Stromal cell of bone marrow (primary cell): ENCODE data around the gene PCCA.
"Not testable (repeated sequence)": the region's sequence is repeated elsewhere in the genome, so short reads cannot be mapped to it uniquely, and the experiment has no call there.

ENCODE experiments used
- DNase-seq: peaks from one replicate; pipeline ENCODE4 v3.0.0-alpha.2; 2012; ENCODE audit warnings: low read depth

PCCA gene

DNA sequence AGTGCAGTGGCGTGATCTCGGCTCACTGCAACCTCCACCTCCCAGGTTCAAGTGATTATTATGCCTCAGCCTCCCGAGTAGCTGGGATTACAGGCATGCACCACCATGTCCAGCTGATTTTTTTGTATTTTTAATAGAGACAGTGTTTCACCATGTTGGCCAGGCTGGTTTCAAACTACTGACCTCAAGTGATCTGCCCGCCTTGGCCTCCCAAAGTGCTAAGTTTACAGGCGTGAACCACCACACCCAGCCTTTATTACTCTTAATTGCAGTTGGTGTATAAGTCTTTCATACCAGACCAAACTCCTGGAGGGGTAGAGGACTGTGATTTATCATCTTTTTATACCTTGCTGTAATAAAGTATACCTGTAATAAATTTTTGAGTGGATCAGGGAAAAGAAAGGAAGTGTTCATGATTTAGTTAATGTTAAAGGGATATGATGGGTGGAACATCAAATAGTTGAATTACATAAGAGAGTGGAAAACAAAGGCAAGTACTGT is 52.6 kb downstream of the PCCA start:
- not testable (repeated sequence) for DNase-seq

DNA sequence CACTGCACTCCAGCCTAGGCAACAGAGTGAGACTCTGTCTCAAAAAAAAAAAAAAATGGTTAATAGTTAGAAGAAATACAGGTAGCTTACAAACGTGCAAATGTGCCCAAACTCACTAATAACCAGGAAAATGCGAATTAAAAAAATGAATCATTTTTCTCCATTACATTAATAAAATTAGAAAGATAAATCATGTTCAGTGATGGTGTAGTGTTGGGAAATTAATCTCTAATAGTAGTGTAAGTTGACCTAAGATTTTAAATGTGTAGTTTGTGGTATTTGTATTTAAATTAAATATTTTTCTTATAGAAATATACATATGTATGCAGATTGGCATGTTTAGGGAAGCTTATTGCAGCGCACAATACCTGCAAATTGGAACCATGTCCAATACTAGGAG is 57.6 kb downstream of the PCCA start:
- DNase-seq: no peak

DNA sequence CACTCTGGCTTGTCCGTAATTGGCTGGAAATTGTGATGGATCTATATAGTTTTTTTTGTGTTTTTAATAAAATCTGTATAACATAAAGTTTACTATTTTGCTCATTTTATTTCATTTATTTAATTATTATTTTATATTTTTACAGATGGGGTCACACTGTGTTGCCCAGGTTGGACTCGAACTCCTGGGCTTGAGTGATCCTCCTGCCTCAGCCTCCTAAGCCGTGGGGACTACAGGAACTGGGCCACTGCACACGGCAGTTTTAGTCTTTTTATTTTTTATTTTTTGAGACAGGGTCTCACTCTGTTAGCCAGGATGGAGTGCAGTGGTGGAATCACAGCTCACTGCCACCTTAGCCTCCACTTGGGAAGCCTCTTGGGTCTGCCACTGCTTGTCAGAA is 58.9 kb downstream of the PCCA start:
- DNase-seq: no peak

DNA sequence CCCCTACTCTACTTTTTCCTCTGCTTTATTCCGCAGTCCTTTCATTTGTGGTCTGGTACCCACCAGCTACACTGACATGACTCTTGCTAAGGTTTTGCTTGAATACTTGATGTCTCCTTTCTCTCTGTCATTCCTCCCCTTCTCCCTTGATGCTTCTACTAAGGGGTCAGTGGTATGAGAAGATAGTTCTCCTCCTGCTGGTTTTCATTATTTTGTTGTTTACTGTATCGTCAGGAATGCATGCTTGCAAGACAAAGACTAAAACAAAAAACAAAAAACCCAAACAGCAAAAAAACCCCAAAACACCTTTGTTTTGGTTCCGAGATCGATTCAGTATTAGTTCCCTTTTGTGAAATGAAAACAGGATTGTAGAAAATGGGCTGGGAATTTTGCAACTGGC is 59.5 kb downstream of the PCCA start:
- DNase-seq: no peak

DNA sequence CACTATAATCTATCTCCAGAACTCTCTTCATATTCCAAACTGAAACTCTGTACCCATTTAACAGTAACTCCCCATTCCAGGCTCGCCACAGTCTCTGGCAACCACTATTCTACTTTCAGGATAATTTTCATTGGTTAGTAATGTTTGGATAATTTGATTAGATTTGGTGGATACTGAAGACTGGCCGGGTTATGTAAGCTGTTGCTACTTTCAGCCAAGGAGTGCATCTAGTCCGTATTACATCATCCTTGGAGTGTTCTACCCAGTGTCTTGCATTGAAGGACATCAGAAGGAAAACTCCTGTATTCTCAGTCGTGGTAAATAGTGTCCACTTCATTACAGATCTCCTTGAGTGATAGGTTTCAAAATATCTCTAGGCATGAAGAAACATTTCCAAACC is 60.5 kb downstream of the PCCA start:
- no peak for DNase-seq

DNA sequence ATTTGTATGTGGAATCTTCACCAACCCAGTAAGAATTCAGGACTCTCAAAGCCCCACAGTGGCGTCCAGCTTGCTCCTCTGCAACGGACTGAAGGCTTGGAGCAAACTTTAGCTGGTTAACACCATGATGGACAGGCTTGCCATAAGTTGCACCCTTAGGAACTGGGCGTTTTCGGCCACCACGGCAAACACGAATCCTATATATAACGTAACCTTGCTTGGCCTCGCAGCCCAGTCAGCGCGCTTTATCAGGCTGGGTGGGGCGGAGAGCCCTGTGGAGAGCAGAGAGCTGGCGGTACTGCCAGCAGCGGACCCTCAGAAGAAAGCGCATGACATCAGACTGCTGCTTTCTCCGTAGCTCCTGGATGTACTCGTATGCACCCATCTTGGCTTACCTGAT is 61.8 kb downstream of the PCCA start:
- DNase-seq: not testable (repeated sequence)

DNA sequence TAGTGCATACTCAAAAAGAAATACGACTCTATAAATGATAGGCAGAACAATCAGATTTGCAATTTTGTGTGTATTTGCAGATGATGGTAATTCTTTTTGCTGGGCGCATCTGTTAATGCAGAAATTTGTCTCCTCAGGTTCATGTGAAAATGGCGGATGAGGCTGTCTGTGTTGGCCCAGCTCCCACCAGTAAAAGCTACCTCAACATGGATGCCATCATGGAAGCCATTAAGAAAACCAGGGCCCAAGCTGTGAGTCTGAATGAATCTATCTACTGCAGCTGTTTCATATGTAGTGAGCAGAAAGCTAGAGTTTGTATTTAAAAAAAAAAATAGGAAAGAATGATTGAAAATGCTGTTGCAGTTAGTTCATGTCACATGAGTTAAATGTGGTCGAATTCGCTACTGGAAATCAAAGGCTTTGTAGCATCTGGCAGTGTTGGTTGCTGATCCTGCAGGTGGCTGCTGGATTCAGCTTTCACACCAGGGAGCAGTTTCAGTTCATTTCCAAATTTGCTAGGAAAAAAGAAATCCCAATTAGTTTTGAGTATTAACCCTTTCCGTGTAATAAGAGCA is 66.0 kb downstream of the PCCA start:
- DNase-seq: no peak

DNA sequence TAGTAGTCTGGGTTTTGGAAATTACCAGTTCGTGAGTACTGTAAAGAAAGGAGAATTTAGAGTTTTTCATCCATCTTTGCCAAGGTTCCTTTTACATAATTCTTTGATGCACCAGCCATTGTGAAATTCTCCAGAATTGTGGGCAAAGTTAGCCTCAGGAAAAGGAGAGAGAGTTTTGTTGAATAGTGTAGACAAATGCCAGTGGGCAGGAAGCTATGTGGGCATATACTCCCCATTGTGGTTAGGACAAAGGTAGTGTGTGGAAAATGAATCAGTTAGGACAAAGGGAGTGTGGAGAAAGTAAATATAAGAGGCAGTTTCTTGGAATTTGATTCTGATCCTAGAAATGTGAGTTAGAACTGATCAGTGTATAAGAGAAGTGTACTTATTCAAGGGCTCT is 67.9 kb downstream of the PCCA start:
- no peak for DNase-seq

DNA sequence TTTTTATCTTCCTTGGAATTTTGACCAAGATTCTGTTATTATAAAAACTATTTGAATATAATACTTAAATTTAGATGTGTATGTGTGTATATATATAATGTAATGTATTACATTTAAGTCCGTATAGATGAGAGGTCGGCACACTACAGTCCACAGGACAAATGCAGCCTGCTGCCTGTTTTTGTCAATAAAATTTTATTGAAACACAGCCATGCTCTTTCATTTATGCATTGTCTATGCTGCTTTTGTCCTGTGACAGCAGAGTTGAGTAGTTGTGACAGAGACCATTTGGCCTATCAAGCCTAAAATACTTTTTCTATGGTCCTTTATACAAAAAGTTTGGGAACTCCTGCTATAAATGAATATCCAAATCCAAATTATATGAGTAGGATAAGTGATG is 69.7 kb downstream of the PCCA start:
- no peak for DNase-seq

DNA sequence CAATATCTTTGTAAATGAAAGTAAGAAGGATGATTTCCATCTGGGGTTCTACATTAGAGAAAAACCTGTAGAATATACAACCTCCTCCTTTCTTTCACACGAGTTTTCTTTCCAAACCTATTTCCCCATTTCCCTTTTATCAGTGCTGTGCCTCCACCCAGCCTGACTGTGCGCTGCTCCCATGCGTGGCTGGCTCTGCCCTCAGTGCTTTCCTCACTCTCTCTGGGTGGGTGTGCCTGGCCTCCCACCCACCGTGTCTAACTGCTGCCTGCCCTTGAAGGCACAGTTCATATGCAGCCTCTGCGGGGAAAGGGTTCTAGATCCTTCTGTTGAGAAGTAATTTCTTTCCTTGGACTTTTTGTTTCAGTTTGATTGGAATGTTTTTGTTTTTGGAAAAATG is 70.7 kb downstream of the PCCA start:
- no peak for DNase-seq

DNA sequence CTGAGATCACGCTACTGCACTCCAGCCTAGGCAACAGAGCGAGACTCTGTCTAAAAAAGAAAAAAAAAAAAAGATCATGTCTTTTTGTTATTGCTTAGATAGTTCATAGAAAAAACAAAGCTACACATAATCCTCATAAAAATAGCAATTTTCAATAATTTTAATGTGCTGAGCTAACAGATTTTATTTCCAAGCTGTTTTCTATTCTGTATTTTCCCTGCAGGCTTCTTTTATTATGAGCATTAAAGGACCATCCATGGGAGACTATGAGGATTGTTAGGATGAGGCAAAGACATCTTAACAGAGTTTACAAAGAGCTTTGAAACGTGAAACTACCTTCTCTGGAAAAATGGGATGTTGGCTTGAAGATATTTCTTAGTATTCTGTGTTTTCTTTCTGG is 71.6 kb downstream of the PCCA start:
- no peak for DNase-seq

DNA sequence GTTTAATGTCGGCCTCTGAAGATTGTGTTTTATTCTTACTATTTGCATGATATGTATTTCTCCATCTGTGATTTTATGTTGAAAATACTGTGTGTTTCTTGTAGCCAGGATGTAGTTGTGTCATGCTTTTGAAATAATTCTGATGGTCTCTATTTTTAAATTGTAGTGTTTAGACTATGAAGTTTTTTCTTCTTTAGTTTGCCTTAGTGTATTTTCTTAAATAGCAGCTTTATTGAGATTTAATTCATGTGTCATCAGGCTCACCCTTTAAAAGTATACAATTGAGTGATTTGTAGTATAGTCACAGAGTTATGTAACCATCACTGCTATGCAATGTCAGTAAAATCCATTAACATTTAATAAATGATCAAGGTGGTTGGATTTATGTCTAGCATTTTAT is 74.5 kb downstream of the PCCA start:
- no peak for DNase-seq

DNA sequence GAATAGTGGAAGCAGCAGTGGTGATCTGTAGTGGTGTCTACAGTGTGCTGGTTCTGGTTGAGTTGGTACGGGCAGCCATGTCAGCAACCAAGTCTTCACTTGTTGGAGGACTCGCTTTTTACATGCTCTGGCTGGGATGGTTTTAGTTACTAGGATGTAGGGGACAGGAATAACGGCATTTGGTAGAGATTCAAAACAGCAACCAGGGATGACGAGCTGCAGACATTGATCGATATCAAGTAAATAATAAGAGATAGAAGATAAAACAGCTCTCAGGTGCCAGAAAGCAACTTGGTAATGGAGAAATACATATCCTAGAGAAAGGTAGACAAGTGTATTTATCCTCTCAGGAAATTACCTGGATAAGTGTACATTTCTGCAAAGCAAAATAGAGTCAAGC is 84.3 kb downstream of the PCCA start:
- no peak for DNase-seq

DNA sequence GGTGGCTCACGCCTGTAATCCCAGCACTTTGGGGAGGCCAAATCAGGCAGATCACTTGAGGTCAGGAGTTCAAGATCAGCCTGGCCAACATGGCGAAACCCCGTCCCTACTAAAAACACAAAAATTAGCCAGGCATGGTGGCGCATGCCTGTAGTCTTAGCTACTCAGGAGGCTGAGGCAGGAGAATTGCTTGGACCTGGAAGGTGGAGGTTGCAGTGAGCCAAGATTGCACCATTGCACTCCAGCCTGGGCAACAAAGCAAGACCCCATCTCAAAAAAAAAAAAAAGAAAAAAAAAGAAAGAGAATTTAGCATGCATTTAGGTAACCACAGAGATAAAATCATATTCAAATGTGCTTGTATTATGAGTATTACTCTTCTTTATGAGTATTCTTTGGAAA is 85.6 kb downstream of the PCCA start:
- not testable (repeated sequence) for DNase-seq

DNA sequence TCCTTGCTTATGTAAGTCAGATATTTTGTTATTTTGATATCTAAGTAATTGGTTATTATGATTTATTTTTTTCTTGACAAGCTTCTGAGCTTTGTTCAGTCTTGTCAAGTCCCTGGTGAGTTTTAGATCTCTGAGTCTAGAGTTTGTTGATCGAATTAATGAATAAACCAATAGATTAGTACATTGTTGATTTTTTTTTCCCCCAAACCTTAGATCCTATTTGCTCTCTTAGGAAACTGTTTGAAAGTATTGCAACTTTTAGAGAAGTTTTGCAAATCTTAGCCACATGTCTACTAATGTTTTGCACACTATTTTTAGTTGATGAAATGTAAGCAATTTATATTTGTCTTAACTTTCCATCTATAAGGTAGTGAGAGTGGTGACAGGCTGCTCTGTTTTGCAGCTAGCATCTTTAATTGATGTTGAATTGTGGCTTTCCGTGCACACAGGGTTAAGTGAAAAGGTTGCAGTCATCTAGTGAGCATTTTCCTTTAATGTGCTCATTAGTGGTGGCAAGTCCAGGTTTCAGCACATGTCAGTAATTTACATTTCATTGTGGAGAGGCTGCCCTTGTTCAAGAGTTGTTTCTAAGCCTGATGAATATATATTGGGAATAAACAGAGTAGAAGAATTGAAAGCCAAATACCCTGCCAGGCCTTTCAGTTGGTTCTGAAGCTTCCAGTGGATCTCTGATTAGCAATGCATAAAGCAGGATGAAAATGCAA is 86.3 kb downstream of the PCCA start:
- no peak for DNase-seq

DNA sequence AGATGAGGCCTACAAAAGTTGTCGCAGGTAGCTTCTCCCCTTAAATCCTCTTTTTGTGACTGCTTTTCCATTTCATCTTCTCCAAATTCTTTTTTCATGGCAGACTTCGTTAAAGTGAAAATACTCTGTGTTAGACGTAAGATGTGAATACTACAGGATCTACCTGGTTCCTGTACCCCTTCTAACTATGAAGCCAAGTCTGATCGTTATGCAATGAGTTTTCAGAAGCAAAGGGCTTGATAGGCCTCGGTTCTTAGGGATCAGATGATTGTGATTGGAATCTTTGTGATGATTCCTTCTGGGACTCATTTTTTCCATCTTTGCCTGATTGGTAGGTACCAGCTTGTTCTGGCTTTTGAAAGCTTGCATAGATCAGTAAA is 86.9 kb downstream of the PCCA start:
- DNase-seq: no peak

DNA sequence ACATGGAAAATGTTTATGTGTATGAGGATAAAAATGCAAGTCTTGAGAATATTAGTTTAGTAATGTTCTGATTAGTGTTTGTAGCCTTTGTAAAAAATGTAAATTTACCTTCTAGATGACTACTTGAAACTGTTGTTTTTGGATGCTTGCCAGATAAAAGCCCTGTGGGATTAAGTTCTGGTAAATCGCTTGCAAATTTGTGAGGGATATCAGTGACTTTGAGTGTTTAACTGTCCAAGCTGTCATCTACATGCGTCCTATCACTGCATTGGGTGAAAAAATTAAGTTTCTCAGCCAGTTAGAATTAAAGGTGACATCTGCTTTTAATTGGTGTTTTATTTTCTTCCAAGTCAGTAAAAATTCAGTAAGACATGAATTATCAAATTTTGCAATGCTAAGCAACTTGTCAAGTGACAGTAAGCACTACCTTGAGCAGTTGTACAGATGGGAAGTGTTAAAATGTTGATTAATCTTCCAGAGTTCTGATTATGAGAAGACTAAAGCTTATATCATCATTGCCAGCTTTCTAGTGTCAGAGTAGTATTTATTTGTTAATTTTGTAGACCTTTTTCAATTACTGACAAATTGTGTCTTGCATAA is 88.0 kb downstream of the PCCA start:
- peak; percentile 16 for DNase-seq

DNA sequence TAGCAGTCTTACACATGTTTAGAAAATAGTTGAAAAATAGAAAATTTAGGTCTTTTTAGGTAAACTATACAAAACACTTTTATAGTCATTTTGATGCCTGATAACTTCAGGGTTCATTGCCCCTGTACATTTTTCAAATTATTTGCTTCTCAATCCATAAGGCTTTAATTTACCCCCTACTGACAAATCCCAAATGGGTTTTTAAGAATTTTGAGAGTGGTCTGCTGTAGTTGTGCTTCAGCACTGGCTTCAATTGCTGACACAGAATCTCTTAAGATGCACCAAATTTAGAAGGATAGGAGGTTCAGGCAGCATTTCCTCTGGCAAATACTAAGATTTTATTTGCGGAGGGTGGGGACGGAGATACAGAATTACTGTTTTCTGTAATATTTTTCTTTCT is 89.4 kb downstream of the PCCA start:
- DNase-seq: no peak

DNA sequence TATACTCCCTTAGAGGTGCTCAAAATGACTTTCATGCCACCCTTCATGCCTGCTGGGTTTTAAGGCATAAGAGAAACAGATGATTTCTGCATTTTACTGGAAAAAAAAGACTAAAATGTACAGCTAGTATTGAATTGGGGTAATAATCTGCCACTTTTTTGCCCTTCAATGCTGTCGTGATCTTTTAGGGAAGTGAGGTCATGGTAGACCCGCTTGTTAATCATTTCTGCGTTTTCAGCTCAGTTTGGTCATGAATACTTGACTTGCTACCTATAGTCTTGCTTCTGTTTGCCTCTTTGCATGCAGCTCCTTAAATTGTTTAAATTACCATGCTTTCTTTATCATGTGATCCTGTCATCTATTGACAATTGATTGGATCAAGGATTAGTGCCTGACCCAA is 90.4 kb downstream of the PCCA start:
- DNase-seq: no peak

DNA sequence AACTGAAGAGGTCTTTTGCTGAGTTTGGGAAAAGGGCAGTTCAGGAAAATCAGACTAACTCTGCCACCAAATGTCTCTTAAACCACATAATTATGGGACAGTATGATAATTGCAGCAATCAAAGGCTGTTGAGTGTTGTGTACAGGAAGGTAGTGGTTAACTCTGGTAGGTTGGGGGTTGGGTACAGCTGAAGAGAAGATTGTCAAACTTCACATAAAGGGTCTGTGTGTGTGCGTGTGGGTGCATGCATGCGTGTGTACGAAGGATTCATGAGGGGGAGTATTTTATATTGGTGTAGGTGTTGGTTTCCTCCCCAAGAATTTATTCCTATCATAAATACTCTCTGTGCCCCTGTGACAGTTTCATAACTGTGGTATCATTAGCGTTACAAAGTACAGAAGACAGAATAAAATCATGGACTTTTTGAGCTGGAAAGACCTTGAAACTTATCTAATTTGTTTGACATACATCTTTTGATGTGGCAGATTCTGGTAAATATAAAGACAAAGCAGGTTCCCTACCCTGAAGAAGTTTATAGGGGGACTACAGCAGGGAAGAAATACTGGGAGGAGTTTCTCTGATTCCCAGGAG is 94.1 kb downstream of the PCCA start:
- DNase-seq: no peak

DNA sequence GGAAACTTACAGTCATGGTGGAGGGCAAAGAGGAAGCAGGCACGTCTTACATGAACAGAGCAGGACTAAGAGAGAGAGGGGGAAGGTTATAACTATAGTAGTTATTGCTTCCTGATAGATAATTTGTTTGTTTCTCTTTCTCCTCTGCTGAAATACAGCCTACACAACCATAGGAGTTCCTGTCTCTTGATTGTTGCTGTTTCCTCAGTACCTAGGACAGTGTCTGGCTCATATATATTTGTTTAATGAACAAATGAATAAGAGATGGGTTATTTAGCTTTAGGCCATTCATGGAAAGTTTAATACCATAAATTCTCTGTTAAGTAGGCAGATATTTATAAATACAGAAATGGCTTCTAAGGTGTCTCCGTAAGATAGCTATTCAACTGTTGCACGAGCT is 95.2 kb downstream of the PCCA start:
- no peak for DNase-seq

DNA sequence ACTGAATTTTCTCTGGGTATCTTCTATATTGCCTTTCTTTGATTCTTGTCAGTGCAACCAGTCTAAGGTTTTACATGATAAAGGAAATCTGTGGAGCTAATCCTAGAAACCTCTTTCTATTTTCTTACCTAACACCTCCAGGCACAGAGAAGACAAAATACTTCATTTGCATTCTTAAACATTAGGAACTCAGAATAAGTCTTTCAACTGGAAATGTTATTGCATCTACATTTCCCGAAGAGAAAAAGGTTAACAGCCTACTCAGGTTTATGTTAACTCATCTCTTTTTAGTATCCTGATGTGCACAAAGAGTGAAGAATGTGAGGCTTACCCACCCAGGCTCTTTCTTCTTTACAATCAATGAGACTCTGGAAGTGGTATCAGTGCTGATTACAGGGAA is 106.7 kb downstream of the PCCA start:
- no peak for DNase-seq

DNA sequence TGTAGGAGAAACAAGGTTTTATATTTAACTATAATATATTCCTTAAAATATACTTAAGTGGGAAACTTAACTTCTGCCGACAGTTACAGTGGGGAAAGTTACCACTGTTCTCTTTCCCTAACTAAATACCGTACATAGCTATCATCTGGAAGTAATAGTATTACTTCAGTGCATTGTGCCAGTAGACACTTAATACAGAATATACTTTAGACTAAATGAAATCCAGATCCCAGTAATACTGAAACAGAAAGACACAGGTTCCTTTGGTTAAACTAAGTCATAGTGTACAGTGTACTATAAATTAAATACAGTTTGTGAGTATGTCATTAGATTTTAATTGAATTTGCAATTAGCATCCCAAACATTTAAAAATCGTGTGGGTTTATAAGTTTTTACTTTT is 107.5 kb downstream of the PCCA start:
- DNase-seq: no peak
